Endothelial cell of umbilical vein (primary cell): ENCODE data around the gene MYF6.

Source experiments
- EZH2 ChIP-seq: IDR thresholded peaks from 2 replicates; pipeline ENCODE4 v1.6.1; 2012; ENCODE audit warnings: borderline replicate concordance, low read depth, mild to moderate bottlenecking, moderate library complexity, low read length, inconsistent platforms; ENCODE audit not compliant: severe bottlenecking
- FOS ChIP-seq: IDR thresholded peaks from 2 replicates; pipeline ENCODE4 v1.6.1; 2011; ENCODE audit warnings: mild to moderate bottlenecking, low read length, moderate library complexity, borderline replicate concordance; ENCODE audit not compliant: insufficient read depth
- JUN ChIP-seq: IDR thresholded peaks from 2 replicates; pipeline ENCODE4 v1.6.1; 2011; ENCODE audit warnings: borderline replicate concordance, low read depth; ENCODE audit not compliant: insufficient read length, insufficient read depth
- MYC ChIP-seq: IDR thresholded peaks from one replicate; pipeline ENCODE4 v1.6.1; 2011; ENCODE audit warnings: mild to moderate bottlenecking, low read depth, low read length
- POLR2A ChIP-seq: IDR thresholded peaks from 2 replicates; pipeline ENCODE4 v1.6.1; 2012; ENCODE audit warnings: low read depth, mild to moderate bottlenecking, control low read depth, low read length
- POLR2AphosphoS5 ChIP-seq: IDR thresholded peaks from 2 replicates; pipeline ENCODE4 v1.6.1; 2012; ENCODE audit warnings: low read depth, mild to moderate bottlenecking, control low read depth, low read length, moderate library complexity; ENCODE audit not compliant: insufficient read depth
- TF ChIP-seq, protein P1 (sequence below), 2 donors: IDR thresholded peaks; 1 replicate in 1 of 2; 2 replicates in 1 of 2; pipeline ENCODE4 v1.5.1; 2011; ENCODE audit warnings: low read length in 2 of 2, mild to moderate bottlenecking in 2 of 2, moderate library complexity in 2 of 2, control low read depth in 1 of 2, inconsistent platforms in 1 of 2, low read depth in 1 of 2; ENCODE audit not compliant: insufficient read depth in 1 of 2; ENCODE audit errors: extremely low read depth in 1 of 2
- TF ChIP-seq, protein P2 (sequence below): IDR thresholded peaks from 2 replicates; pipeline ENCODE4 v1.6.1; 2011; ENCODE audit not compliant: insufficient read depth, insufficient read length

DNA sequence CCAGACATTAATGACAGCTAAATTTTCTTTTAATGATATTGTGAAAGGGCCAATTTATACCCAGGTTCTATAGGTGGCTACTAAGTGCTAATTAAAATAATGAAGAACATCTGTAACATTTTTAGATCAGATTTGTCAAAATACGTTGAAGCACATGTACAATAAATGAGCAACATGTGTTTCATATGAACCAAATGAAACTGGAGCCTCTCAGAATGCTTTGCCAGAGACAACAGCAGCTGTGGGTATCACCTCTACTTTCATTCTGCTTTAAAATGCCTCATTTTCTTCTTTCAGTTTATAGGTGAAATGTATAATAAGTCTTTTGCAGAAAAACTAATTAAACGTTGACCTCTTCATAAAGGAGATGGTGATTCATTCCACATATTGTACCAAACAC lies 26.1 kb upstream of the MYF6 start:
- TF ChIP-seq, protein P1, sequence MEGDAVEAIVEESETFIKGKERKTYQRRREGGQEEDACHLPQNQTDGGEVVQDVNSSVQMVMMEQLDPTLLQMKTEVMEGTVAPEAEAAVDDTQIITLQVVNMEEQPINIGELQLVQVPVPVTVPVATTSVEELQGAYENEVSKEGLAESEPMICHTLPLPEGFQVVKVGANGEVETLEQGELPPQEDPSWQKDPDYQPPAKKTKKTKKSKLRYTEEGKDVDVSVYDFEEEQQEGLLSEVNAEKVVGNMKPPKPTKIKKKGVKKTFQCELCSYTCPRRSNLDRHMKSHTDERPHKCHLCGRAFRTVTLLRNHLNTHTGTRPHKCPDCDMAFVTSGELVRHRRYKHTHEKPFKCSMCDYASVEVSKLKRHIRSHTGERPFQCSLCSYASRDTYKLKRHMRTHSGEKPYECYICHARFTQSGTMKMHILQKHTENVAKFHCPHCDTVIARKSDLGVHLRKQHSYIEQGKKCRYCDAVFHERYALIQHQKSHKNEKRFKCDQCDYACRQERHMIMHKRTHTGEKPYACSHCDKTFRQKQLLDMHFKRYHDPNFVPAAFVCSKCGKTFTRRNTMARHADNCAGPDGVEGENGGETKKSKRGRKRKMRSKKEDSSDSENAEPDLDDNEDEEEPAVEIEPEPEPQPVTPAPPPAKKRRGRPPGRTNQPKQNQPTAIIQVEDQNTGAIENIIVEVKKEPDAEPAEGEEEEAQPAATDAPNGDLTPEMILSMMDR (IDR thresholded peaks at IDR 0.05; ENCODE audit: extremely low read depth in 1 of 2, insufficient read depth in 1 of 2, low read depth in 1 of 2, low read length in 2 of 2): no peak
- TF ChIP-seq POLR2A: no peak
- no peak for TF ChIP-seq EZH2
- TF ChIP-seq, protein P2, sequence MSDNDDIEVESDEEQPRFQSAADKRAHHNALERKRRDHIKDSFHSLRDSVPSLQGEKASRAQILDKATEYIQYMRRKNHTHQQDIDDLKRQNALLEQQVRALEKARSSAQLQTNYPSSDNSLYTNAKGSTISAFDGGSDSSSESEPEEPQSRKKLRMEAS: no peak
- no peak for TF ChIP-seq POLR2AphosphoS5
- TF ChIP-seq MYC: no peak
- no peak for TF ChIP-seq JUN
- TF ChIP-seq FOS: no peak
